Sciatic nerve (tissue), 2 donors: ENCODE results near the gene PSMB5. TPM values are rescaled to one million over a fixed set of nuclear protein-coding genes. Genes with fewer than 3 reads are reported as not detected.
"Not testable (repeated sequence)": the region's sequence is repeated elsewhere in the genome, so short reads cannot be mapped to it uniquely, and the experiment has no call there.

ENCODE experiments used
- ATAC-seq: fragments of 200-7000 bp; cut with Tn5 transposase; one replicate; pipeline ENCODE4 v1.9.1; 2020; ENCODE audit warnings: mild to moderate bottlenecking, moderate library complexity
- DNase-seq: peaks from one replicate; pipeline ENCODE4 v3.0.0-alpha.2; 2020; ENCODE audit warnings: low spot score
- intact Hi-C: fragments of 100-400 bp; cut with DNase I; formaldehyde crosslinking; loops from one replicate; pipeline ENCODE4 v1.14.2; 2022
- total RNA-seq: library from RNA; stranded (reverse); fragmentation: NEBNext Ultra II Directional; extraction: Animal tissue kit (Norgen Biotek cat#: 25700); gene quantifications from one replicate; pipeline ENCODE4 v1.2.1, GENCODE V29; 2021
- donor health status: DM: no; HTN: no; CAD: no.
- donor health status: DM: no; HTN: no; CAD: no.

PSMB5 gene
- total RNA-seq, 1 donor from 2014 or later, result 70.1 TPM

DNA sequence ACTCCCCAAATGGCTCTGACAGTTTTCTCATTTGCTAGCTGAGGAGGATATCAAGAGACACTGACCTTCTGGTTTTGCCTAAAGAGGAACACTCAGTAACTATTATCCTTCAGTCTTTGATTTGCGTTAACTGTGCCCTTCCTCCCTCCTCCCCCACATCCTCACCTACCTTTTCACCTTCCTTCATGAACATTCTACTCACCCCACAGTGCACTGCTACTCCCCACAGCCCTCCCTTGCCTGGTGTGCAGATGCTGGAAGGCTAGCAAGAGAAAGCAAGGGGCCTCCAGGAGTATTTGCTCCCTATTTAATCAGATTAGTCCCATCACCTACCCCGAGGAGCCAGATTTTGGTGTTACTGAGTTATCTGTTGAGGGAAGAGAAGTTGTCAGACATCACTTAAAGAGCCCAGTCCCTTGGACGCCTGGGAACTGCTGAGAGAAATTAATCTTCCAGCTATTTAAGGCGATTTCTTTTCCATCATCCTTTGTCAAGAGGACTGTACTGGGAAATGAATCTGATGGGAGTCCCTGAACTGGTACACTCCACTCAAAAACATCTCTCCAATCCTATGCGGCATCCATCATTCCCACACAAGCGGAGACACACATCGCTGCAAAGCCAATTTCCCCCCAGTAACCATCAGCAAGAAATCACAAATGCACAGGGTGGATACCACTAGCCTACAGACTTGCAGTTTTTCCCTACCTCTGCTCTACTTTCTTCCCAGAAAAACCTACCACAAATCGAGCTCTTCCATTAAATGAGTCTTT lies 11.5 kb downstream of the PSMB5 start:
- intact Hi-C loops, result no loop called here
- ATAC-seq (no peak), DNase-seq (no peak)

DNA sequence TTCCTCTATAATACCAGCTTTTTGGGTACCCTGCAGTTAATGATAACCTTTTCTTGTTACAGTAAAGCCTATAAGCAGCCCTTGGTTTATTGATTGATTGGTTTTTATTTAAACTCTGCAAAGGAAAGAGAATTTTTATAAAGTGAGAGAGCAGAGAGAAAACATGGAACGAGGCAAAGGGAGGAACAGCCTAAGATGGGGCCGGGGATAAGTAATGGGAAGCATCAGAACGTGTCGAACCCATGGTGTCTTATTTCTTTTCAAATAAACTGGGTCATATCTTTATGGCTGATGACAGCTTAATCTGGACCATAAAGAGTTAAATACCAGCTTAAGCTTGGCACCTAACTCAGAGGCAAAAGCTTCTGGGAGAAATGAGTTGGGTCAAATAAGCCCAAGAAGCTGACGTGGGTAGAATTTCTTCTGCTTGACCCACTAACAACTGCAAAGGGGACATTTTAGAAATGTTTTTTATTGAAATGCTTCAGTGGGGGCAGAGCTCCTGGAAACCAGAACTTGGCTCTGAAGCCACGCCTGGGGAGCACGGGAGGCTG lies 12.7 kb downstream of the PSMB5 start:
- intact Hi-C loops, result no loop called here
- DNase-seq (no peak), ATAC-seq (no peak)

DNA sequence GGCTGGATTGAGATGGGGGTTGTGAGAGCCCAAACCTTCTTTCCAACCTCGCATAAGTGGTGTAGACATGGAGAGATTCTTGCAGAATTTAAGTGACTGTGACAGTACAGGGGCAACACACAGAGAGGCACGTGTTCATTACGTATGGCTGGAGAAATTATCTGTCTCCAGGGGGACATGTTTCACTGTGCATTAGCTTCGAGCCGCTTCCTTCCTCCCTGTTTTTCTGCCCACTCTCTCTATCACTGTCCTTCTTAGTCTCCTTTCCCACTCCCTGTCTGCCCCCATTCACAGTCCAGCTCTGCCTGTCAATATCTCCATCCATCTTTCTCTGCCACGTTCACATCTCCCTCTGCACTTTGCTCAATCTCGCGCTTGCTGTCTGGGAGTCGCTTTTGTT lies 13.3 kb downstream of the PSMB5 start:
- intact Hi-C loops, result no loop called here
- DNase-seq, result no peak
- no peak for ATAC-seq

DNA sequence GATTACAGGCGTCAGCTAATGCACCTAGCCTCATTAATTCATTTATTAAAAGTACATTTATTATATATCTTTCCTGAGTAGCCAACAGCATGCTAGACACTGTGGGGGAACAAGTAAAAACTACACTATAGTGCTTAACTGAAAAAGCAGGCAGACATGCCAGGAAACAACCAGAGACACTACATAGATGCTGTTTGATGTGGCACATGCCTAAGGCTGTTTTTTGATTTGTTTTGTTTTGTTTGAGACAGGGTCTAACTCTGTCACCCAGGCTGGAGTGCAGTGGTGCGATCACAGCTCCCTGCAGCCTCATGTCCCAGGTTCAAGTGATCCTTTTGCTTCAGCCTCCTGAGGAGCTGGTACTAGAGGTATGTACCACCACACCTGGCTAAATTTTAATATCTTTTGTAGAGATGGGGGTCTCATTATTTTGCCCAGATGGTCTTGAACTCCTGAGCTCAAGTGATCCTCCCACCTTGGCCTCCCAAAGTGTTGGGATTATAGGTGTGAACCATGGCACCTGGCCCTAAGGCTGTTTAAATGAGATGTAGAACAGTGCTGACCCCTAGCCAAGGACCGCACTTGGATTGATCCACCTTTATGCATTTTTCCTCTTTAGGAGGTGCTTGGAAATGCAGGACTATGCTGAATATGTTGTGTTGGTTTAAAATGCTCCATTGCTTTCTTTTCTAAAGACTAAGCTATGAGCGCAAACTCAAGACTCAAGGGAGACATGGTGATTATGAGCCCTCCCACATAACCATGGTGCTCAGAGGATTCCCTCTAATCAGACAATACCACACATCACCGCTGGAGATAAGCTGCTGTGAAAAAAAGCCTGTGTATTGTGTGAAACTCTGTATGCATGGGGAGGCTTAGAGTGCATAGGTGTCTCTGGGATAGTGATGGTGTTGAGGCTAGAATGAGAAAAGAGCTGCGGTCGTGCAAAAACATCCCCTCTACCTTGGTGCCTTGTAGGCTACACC lies 14.3 kb downstream of the PSMB5 start:
- no peak for DNase-seq
- ATAC-seq, result no peak
- intact Hi-C loops, result no loop called here

DNA sequence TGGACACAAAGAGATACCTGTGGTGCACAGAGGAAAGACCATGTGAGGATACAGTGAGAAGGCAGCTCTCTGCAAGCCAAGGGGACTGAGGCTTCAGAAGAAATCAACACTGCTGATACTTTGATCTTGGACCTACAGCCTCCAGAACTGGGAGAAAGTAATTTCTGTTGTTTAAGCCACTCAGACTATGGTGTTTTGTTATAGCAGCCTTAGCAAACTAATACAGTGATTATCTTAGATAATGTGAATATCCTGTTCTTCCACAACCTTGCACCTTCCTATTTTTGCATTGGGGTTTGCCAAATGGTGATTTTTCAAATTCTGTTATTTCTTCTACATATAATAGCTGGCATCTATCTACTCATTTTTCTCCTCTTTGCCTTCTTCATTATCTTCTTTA lies 16.6 kb downstream of the PSMB5 start:
- intact Hi-C loops, result no loop called here
- DNase-seq (no peak), ATAC-seq (no peak)

DNA sequence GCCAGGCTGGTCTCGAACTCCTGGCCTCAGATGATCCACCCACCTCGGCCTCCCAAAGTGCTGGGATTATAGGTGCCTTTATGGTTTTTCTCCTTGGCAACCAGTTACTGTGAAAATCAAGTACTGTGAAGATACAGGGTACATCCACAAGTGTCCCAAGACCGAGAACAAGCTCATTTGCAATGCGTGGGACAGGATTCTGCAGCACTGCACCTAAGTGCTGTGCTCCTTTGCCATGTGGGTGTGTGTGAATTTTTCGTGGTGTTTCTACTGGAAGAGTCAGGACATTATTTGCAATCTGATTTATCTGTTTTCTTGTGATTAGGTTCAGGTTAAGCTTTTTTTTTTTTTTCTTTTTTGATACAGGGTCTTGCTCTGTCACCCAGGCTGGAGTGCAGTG lies 17.6 kb downstream of the PSMB5 start:
- intact Hi-C loops, result no loop called here
- no peak for ATAC-seq
- DNase-seq, result no peak

DNA sequence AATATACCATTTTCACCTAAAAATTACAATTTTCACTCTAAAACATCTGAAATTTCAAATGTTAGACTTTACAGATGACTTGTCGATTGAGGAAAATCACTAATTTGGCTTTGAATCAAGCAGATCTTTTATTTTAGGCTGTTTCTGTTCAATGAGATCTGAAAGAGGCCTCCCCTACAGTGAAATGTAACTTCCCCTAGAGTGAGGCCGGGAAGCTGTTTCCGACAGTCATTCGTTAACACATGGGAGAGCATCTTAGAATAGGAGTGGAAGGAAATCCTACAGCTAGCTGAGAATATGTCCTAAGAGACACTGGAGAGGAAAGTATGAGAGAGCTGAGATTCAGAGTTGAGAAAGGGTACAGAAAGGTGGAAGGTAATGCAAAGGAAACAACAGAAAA lies 19.1 kb downstream of the PSMB5 start:
- intact Hi-C loops, result no loop called here
- DNase-seq (no peak), ATAC-seq (no peak)

DNA sequence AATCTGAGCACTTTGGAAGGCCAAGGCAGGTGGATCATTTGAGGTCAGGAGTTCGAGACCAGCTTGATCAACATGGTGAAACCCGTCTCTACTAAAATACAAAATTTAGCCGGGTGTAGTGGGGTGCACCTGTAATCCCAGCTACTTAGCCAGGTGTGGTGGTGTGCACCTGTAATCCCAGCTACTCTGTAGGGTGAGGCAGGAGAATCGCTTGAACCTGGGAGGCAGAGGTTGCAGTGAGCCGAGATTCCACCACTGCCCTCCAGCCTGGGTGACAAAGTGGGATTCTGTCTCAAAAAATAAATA lies 21.0 kb downstream of the PSMB5 start:
- DNase-seq, ATAC-seq, intact Hi-C loops: not testable (repeated sequence)

DNA sequence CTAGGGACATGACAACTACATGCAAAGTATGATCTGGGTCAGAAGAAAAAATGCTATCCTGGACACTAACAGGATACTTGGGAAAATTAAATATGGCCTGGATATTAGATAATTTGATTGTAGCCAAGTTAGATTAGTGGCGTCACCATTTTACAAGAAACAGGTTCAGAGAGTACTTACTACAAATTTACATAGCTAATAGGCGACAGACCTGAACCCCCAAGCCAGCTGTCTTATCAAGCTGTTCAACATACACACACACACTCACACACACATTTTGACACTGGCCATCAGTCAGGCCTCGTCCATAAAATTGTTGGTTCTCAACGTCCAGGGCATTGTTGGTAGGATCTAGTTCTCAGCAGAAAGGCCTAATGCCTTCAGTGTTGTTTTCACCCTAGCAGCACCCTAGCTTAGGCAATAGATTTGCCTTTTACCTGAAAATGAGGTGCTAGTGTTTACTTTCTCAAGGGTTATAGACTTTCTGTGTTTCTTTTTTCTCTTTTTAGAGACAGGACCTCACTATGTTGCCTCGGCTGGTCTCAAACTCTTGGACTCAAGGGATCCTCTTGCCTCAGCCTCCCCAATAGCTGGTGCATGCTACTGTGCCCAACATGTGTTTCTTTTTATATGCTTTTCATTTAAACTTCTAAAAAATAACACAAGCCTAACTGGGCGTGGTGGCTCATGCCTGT lies 21.5 kb downstream of the PSMB5 start:
- no peak for DNase-seq
- no peak for ATAC-seq
- intact Hi-C loops, result no loop called here

DNA sequence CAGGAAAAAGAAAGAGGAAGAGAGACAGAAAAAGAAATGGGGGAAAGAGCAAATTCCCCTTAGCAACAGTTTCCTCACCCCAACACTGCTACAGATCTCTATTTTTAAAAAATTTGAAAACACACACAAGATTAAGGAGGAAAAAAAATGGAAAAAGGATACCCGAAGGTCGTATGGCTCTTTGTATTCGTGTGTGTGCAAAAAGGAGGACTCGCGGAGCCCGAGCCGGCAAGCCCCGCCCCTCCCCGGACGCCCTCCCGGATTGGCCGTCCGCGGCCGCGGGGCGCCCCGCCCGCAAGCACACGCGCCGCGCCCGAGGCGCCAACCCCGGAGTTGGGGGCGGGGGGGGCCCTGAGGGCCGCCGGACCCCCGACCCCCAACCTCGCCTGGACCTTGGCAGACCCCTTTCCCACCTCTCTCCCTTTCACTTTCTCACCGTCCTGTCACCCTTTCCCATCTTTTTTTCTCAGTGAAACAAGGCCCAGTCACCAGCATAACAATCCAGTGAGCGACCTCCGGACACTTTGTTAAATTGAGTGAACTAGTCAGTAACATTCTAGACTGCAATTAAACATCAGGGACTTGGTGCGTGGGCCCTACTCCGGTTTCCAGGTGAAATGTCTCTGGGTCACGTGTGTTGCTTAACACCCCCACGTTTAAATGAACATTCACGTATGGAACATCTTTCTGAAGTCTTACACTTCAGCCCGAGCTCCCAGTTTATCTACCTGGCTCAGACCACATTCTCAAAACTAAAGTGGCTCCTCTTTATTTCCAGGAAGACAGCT lies 24.6 kb downstream of the PSMB5 start, which contains the start of gene C14orf93:
TSS of gene C14orf93 (minus strand) at position 205 of the 788 bp plus-strand sequence. CDS start 11,120 bp downstream, outside the sequence.
- ATAC-seq (peak; percentile 59), DNase-seq (peak; percentile 90)
- intact Hi-C loops, result no loop called here

DNA sequence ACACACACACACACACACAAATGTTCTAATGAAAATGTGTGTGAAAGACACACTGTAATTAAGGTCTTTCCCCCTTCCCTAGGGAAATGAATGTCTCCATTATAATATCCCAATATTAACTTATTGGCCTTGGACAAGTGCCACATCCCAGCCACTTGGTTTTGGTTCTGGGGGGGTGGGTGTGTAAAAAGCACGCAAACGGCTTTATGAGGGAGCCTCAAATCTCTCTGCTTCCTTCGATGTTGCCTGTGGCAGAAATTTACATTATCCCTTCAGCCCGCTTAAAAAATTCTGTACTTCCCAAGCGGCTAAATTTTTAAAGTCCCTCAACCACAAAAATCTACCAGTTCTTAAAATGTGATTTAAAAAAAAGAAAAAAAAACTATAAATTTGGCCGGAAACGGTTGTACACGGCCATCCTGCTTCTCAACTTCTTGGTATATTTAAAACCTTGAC lies 25.2 kb downstream of the PSMB5 start:
- no peak for ATAC-seq
- no peak for DNase-seq
- intact Hi-C loops, result no loop called here

DNA sequence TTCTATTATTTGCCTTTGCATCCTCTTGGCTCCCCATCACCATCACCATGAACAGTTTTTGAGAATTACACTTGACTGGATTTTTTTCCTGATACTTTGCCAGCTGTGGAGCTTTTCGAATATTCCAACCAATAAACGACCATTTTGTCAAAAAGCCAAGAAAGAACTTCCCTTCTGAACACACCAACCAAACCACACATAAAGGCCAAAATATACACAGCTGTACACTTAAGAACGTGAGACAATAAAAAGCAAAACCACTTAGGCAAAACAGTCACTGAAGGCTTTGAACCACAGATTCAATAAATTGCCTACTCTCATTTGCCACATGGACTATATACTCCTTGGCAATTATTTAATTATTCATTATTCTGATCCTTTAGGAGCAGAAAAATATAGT lies 25.9 kb downstream of the PSMB5 start:
- DNase-seq (no peak), ATAC-seq (no peak)
- intact Hi-C loops, result no loop called here

DNA sequence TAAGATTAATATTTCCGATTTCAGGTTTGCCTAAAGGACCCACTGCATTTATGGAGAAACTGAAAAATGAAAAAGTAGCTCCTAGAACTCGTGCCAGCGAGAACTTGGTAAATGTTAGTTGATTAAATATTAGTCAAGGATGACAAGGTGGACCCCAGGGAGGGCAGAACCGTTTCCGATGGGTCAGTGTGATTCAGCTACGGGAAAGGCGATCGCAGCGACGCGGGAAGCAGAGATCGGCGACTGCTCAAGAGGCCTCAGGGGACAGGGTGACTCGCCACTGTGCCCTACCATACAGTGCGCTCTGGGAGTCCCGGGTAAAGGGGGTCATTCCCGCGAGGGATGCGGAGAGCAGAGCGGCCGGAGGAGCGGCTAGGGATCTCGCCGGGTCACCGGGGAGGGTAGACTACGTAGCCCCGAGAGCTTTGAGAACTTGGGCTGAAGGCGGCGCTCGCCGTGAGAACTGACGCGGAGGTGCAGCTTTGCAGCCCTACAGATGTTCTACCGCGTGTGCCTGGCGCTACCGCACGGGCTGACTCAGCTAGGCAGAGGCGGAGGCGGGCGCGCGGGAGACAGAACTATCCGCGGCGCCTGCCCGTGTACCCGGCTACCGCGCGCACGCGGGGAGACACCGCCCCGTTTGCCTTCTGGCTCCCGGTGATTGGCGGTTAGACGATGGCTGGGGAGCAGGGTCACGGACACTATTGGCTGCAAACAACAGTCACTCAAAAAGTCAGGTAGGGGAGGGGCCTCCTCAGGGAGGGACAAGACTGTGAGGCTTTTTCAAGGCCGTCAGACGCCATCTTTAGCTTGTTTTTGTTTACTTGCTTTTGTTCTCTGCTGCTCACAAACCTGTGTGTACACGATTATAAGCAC lies 27.9 kb downstream of the PSMB5 start:
- DNase-seq, result peak; percentile 96
- ATAC-seq, result peak; percentile 99
- intact Hi-C loops, result no loop called here

DNA sequence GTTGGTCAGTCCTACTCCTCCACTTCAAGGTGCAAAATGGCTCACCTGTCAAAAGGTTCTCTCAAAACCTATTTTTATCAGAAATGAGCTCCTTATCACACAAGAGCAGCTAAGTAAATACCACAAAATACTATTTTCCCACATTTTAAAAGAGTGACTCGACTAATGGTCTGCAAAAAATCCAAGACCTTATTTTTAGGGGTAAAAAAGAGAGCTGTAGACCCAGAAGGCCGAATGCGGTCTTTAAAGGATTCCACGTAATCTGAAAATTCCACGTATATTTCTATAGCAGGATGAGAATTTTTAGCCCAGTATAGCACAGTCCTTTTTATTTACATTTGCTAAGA lies 28.5 kb downstream of the PSMB5 start:
- intact Hi-C loops, result no loop called here
- DNase-seq, result no peak
- no peak for ATAC-seq

DNA sequence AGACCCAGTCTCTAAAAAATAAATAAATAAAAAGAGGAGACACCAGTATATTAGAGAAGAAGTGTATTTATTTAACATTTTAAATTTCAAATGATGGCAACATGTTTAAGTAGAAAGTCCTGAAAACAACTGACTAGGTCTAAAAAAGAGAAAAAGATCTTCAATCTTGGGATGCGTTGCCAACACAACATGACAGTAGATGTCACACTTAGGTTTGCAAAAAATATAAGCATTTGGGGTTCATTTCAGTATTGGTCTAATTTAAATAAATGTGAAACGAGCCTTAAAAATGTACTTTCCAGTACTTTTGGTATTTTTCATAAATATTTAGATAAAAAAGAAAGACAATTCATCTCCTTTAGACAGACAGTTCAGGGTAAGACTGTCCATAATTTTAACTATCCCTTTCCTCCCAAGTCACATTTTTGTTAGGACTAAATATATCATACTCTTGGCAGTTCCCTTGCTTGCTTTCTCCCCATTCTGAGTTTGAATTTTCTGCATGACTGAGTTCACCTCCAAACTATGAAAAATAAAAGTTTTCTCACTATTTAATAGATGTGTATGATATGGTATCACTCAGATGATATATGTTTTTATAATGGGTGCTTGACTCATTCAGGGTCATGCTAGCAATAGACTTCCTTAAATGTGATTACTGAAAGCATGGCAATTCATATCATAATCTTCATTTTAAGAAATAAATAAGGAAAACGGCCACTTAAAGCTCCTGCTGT lies 29.1 kb downstream of the PSMB5 start:
- intact Hi-C loops, result no loop called here
- no peak for ATAC-seq

DNA sequence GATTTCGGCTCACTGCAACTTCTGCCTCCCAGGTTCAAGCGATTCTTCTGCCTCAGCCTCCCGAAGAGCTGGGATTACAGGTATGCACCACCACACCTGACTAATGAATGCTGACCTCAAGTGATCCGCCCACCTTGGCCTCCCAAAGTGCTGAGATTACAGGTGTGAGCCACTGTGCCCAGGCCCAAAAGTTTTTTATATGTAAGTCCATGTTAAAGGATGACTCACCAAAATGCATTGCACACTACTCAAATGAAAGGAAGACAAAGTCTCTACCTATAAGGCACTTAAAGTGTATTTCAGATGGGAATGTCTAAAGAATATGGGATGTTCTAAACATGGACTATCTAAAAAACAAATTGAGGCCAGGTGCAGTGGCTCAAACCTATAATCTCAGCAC lies 30.4 kb downstream of the PSMB5 start:
- ATAC-seq, DNase-seq, intact Hi-C loops: not testable (repeated sequence)

More for the DNA sequence above, 29.1 kb downstream of the PSMB5 start:
- no peak for DNase-seq

DNA sequence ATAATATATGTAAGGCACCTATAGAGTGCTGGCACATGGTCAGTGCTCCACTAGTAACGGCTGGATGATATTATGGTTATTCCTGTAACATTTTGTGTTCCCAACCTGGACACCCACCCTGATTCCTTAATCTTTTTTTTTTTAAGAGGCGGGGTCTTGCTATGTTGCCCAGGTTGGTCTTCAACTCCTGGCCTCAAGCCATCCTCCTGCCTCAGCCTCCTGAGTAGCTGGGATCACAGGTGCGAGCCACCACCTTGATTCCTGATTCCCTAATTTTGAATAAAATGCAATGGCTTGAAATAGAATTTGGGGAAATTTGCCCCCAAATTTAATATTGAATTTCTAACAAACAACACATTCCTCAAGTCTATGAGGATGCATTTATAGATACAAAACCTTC lies 32.1 kb downstream of the PSMB5 start:
- DNase-seq (no peak), ATAC-seq (no peak)
- intact Hi-C loops, result no loop called here
